Left lung (tissue), 10 donors: Measurements from ENCODE around the gene FAM3D. TPM values are rescaled to one million over a fixed set of nuclear protein-coding genes. Genes with fewer than 3 reads are reported as not detected.
"Not testable (repeated sequence)": the region's sequence is repeated elsewhere in the genome, so short reads cannot be mapped to it uniquely, and the experiment has no call there.

Experiments used
- ATAC-seq: fragments of 200-7000 bp; cut with Tn5 transposase; one replicate; pipeline ENCODE4 v1.9.1; 2020; ENCODE audit warnings: moderate library complexity
- DNase-seq, 4 donors: peaks; one replicate each; pipeline ENCODE4 v3.0.0-alpha.2; 2013 to 2020
- H3K27ac ChIP-seq, 2 donors: fragments of 200-600 bp; sonication (generic) in 1 of 2; one replicate each; pipeline versions ENCODE4 v1.5.0 to v1.8.0; 2020 to 2021
- H3K27me3 ChIP-seq, 2 donors: fragments of 200-600 bp; sonication (generic) in 1 of 2; one replicate each; pipeline versions ENCODE4 v1.5.0 to v1.8.0; 2020 to 2021
- H3K36me3 ChIP-seq, 2 donors: fragments of 200-600 bp; sonication (generic) in 1 of 2; one replicate each; pipeline versions ENCODE4 v1.5.0 to v1.8.0; 2020 to 2021
- H3K4me1 ChIP-seq, 2 donors: fragments of 200-600 bp; one replicate each; pipeline ENCODE4 v1.8.0; 2021
- H3K4me3 ChIP-seq, 2 donors: fragments of 200-600 bp; sonication (generic) in 1 of 2; one replicate each; pipeline versions ENCODE4 v1.5.0 to v1.8.0; 2020 to 2021; ENCODE audit warnings: mild to moderate bottlenecking in 1 of 2
- H3K9me3 ChIP-seq, 2 donors: fragments of 200-600 bp; sonication (generic) in 1 of 2; one replicate each; pipeline versions ENCODE4 v1.5.0 to v1.8.0; 2020 to 2021
- intact Hi-C, 2 donors: fragments of 100-400 bp; cut with DNase I; formaldehyde crosslinking; loops; one replicate each; pipeline versions ENCODE4 v1.11.2 to v1.14.2; 2022
- polyA plus RNA-seq, 6 donors: library from polyadenylated mRNA; unstranded; fragments of 120-200 nt; gene quantifications; one replicate each; pipeline ENCODE4 v1.2.1, GENCODE V29; 2013; ENCODE audit not compliant: insufficient read length in 6 of 6
- total RNA-seq, 2 donors: library from RNA; stranded (reverse); fragmentation: NEBNext Ultra II Directional; extraction: Animal tissue kit (Norgen Biotek cat#: 25700); gene quantifications; one replicate each; pipeline ENCODE4 v1.2.1, GENCODE V29; 2021
- TF ChIP-seq, protein P1 (sequence below), 2 donors: fragments of 200-600 bp; sonication (generic) in 1 of 2; IDR thresholded peaks; one replicate each; pipeline versions ENCODE4 v1.5.0 to v1.8.0; 2021; ENCODE audit warnings: antibody characterized with exemption in 2 of 2
- donor health status: DM: no; HTN: yes; CAD: no.
- donor health status: DM: no; HTN: no; CAD: no.

FAM3D gene
- total and polyA plus RNA-seq, 8 donors, result 1.5 to 4.4 (median 3.5) TPM

GRCh38 chr3:58679446-58679845 lies 12.9 kb upstream of the FAM3D start:
- no peaks in the 10 kb centered on the region for H3K4me1 ChIP-seq
- TF ChIP-seq, protein P1, sequence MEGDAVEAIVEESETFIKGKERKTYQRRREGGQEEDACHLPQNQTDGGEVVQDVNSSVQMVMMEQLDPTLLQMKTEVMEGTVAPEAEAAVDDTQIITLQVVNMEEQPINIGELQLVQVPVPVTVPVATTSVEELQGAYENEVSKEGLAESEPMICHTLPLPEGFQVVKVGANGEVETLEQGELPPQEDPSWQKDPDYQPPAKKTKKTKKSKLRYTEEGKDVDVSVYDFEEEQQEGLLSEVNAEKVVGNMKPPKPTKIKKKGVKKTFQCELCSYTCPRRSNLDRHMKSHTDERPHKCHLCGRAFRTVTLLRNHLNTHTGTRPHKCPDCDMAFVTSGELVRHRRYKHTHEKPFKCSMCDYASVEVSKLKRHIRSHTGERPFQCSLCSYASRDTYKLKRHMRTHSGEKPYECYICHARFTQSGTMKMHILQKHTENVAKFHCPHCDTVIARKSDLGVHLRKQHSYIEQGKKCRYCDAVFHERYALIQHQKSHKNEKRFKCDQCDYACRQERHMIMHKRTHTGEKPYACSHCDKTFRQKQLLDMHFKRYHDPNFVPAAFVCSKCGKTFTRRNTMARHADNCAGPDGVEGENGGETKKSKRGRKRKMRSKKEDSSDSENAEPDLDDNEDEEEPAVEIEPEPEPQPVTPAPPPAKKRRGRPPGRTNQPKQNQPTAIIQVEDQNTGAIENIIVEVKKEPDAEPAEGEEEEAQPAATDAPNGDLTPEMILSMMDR (IDR thresholded peaks at IDR 0.05), result no peak
- H3K4me3 ChIP-seq, result no peak overlapping the region
- intact Hi-C loops, result no loop called here
- peaks cover 0 to 2% of the 10 kb centered on the region in 2 donors for H3K9me3 ChIP-seq
- H3K36me3 ChIP-seq, result no peaks in the 10 kb centered on the region
- H3K27me3 ChIP-seq, result no peaks in the 10 kb centered on the region
- ATAC-seq (no peak), DNase-seq (no peak)
- peak overlapping the region in 1 of 2 donors; percentile 73 for H3K27ac ChIP-seq

GRCh38 chr3:58678177-58678970 lies 11.8 kb upstream of the FAM3D start:
- H3K27ac ChIP-seq, H3K9me3 ChIP-seq, ATAC-seq, H3K27me3 ChIP-seq, DNase-seq, H3K4me1 ChIP-seq, H3K4me3 ChIP-seq, intact Hi-C loops, H3K36me3 ChIP-seq: not testable (repeated sequence)

DNA sequence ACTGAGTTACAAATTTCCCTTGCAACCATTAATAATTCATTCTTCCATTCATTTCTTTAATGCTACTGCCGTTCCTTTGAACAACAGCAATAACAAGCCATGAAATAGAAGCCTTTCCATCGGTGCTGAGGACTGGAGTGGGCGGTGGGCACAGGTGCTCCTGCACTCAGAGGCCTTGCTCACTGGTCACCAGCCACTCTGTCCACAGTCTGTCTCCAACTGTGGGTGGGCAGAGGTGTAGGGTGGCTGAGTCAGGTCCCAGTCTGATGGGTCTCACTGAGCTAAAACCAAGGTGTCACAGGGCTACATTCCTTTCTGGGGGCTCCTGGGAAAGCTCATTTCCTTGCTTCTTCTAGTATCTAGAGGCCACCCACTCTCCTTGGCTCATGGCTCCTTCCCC lies 6.3 kb upstream of the FAM3D start:
- Histone ChIP-seq H3K36me3 (no peaks in the 10 kb centered on the region), H3K27me3 (no peaks in the 10 kb centered on the region), H3K4me3 (no peak overlapping the region), H3K4me1 (no peaks in the 10 kb centered on the region), H3K27ac (no peak overlapping the region), H3K9me3 (peaks cover 0 to 6% of the 10 kb centered on the region in 2 donors)
- intact Hi-C loops, result no loop called here
- ATAC-seq (no peak), DNase-seq (no peak)
- TF ChIP-seq, protein P1 (IDR thresholded peaks at IDR 0.05), result no peak

GRCh38 chr3:58672451-58672850 lies 5.9 kb upstream of the FAM3D start:
- intact Hi-C loops, result no loop called here
- ATAC-seq, result no peak

DNA sequence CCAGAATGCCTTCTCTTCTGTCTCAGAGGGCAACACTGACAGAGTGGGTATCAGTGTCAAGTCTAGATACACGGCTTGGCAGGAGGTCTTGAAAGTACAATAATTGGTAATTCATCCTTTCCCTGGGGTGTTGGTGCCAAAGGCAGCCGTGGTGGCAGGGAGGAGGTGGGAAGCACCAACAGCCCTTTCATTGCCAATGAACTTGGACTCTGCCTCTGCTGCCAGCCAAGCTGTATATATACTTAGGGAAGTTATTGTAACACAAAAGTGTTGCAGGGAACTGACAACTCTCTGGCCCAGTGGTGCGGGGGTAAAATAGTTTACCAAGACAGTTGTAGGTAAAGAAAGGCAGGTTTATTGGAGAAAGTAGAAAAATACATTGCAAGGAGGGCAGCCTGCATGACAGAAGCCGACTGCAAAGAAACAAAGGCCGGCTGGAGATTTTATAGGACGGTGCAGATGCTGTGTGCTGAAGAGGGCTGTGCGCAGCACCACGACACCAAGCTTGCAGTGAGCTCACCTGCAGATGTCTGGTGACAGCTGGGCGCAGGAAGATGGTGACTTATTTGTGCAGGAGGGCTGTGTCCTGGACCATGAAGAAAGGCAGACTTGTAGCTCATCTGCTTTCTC lies 4.0 kb upstream of the FAM3D start:
- intact Hi-C loops, result no loop called here
- DNase-seq (no peak), ATAC-seq (no peak)
- H3K4me1 ChIP-seq, result no peaks in the 10 kb centered on the region
- no peaks in the 10 kb centered on the region for H3K36me3 ChIP-seq
- peaks cover 0 to 3% of the 10 kb centered on the region in 2 donors for H3K9me3 ChIP-seq
- TF ChIP-seq, protein P1 (IDR thresholded peaks at IDR 0.05), result no peak
- H3K4me3 ChIP-seq, result no peak overlapping the region
- no peaks in the 10 kb centered on the region for H3K27me3 ChIP-seq
- H3K27ac ChIP-seq, result no peak overlapping the region

More at GRCh38 chr3:58672451-58672850, 5.9 kb upstream of the FAM3D start:
- no peak for DNase-seq
- Histone ChIP-seq H3K27ac (no peak overlapping the region), H3K4me1 (no peaks in the 10 kb centered on the region), H3K9me3 (peaks cover 0 to 6% of the 10 kb centered on the region in 2 donors), H3K4me3 (no peak overlapping the region), H3K36me3 (no peaks in the 10 kb centered on the region), H3K27me3 (no peaks in the 10 kb centered on the region)
- TF ChIP-seq, protein P1 (IDR thresholded peaks at IDR 0.05), result no peak
